HG03565 (cell line): ENCODE measurements around the gene FAM107A.
"Not testable (repeated sequence)": the region's sequence is repeated elsewhere in the genome, so short reads cannot be mapped to it uniquely, and the experiment has no call there.

Experiments
- ATAC-seq: cut with Tn5 transposase; IDR thresholded peaks from one replicate; pipeline ENCODE4 v1.9.1; 2021; ENCODE audit warnings: mild to moderate bottlenecking, moderate library complexity; ENCODE audit not compliant: unreplicated experiment

Gene FAM107A

DNA sequence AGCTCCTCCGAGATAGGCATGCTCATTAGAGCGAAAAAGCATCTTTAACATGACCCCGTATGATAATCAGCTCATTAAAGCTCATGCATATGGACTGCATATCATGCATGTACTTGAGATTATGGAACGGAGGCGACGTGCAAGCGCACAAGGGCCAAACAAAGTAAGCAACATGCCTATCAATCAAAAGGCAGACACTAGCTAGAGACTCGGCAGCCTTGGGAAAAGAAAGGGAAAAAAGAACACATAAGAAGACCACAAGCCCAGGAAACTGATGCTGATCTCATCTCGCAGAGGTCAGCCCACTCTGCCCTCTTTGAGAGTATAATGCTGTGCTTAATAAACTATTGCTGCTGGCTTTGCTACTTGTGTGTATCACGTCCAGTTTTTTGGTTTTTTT, 37.6 kb downstream of the FAM107A start:
- no peak for ATAC-seq

DNA sequence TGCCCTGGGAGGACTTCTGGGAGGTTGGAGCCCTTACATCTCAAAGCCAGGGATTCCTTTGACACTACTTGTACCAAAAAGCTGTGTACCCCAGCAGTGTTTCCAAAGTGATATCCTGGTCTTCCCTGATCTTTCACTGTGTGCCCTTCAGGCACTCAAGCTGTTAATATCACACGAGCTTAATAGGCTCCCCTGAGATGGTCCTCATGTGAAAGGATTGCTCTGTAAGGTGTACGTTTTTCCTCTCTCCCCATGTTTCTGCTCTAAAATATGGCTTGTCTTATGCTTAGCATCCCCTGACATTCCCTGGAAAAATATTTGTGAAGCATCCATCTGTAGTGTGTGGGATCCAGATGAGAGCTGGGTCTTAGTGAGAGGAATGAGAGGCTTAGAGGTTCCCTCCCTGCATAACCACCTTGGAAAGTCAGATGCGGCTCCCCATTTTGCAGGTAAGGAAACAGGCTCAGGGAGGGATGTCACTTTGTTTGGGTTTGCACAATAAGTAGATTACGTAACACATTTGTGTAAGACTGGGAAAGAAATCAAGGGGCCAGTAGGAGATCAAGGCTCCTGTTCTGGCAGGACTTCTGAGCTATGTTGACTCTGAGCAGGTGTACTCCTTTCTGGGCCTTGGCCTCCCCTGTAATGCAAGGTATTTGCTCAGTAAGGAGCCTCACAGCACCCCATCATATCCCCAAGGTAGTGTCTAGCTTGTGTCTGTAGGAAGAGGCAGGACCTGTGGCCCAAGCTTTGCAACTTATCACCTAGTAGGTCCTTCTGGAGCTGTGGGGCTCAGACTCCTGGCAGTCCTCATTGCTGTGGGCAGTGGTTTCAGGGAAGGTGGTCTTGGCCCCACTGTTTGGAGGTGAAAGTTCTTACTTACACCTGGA, 39.5 kb downstream of the FAM107A start:
- ATAC-seq, result no peak

DNA sequence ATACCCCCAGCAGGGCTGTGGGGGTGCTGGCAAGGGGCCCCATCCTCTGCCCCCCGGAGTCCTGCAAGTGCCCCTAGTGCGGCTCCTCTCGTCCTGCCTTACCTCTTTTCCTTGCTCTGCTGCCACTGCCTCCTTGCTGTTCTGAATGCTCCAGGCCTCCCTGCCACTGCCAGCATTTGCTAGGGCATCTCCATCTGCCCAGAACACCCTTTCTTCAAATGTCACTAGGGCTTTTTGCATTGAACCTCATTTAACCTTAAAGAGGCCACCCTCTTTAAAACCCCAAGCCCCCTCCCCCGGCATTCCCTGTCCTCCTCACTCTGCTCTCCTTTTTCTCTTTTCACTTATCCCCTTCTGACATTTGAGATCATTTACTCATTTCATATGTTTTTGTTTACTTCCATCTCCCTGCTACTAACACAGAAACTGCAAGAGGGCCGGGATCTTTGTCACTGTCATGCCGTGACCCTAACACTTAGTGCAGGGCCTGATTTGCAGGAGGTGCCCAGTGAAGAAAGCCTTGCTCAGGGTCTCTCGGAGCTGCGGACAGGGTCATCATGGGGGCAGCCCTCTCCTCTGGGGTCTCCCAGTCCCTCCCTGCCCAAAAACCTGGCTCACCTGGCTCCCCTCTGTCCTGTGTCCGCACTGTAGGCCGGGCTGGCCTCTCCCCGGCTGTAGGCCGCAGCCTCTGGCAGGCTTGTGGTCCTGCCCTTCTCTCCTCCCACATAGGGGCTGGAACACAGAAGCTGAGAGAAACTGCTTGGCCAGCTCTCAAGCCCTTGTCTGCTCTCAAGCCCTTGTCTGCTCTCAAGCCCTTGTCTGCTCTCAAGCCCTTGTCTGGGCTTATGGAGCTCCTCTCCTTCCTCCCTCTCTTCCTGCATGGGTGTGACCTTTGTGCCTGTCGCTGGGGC, 40.4 kb downstream of the FAM107A start, which contains the start of gene ACOX2:
Gene ACOX2, minus strand, starts transcription at position 690 of the 911 bp plus-strand sequence. CDS start 2,084 bp downstream, outside the sequence.
- ATAC-seq, result no peak

DNA sequence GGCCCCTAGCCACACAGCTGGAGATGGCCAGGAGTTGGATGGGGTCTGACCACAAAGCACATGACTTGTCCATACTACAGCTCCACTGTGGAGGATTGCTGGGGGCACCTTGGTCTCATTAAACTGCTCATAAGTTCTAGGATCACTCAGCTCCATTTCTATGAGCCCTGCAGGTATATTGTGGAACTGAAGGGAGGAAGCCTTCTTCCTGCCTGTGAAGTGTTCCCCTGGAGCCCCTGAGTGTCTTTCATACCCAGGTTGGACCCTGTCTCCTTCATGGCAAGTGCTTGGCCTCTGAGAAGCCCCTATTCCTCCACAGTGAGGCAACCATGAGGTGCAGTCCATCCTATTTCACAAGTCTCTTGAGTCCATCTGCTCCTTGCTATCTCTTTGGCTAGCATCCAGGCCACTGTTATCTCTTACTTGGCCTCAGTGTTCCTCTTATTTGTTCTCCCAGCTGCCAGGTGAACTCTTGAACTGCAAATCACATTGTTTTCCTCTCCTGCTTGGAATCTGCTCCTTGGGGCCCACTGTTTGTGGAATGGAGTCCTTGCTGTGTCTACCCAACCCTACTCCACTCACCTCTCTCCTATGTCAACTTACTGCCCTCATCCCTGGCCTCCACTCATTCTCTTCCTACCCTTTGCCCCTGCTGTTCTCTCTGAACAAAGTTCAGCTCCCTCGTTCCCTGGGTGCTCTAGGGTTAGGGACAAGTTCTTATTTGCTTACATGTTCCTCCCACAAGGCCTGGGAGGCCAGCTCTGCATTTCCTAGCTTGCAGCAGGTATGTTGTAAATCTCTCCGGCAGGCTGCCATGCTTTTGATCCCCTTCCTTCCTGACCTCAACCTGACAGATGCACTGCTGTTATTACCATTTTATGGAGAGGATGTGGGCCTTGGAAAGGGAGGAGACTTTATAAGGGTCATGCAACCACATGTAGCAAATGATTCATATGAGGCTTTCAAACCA, 41.4 kb downstream of the FAM107A start:
- no peak for ATAC-seq

DNA sequence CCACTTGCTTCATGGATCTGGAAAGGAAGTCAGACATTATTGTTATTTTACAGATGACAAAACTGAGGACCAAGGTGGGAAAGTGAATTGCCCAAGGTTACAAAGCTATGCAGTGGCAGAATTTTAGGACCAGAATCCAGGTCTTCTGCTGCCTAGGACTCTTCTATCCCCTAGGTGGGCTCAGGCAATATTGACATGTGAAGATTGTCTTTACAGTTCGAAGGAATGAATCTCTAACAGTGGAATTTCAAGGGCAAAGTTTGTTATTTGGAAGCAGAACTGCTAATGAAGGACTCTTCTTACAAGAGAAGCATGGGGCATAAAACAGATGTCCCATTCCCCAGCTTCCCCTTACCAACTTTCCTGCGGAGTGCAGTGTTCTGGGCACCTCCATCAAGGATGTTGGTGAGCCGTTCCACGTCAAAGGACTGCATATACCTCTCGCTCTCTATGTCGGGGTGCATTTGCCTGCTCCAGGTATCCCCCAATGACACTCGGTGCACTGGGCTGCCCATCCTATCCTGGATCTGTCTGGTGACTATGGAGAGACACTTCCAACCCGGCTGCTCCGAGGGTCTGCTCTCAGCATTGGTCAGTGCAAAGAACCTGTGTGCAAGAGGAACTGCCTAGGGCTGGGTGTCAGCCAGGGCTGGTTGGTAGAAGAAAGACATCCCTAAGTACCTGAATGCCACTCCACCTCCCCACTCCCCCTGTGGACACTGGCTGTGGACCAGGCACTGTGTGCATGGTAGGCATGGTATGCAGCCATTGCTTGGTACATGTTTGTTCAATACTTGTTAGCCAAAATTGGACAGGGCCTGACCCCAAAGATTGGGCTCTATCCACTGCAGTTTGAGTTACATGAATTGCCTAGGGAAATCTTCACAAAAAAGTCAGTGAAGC, 42.3 kb downstream of the FAM107A start:
- no peak for ATAC-seq

DNA sequence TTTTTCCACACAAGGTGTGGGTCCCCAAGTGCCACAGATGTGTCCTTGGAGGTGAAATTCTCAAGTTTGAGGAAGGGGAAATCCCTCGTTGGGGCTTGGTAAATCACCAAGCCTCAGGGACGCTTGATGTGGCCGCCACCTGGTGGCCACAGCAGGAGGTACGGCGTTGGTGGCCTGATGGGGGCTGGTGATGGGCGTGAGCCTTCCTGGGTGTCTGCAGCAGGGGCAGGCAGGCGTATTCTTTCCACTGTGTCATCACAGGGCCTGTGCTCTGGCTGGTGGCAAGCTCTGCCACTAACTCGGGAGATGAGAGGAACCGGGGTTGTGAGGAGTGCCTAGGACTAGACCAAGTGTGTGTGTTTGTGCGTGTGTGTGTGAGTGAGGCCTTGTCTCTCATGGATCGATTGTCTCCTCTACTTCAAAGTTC, 44.4 kb downstream of the FAM107A start:
- peak; percentile 92 for ATAC-seq

DNA sequence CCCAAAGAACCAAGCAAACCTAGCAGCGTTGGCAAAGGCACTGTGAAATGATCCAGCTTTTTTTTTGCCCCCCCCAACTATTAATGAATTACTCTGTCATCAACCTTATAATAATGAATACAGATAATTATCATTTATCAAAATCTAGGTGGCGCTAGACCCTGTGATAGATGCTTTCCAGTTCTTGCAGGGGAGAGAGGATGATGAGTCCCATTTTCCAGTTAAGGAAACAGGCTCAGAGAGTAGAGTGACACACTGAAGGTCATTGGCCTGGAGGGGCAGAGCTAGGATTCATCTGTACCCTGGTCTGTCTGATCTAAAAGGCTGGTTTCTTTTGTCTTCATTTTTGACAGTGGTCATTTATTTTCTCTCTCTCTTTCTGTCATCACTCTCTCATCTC, 45.2 kb downstream of the FAM107A start:
- ATAC-seq, result no peak

DNA sequence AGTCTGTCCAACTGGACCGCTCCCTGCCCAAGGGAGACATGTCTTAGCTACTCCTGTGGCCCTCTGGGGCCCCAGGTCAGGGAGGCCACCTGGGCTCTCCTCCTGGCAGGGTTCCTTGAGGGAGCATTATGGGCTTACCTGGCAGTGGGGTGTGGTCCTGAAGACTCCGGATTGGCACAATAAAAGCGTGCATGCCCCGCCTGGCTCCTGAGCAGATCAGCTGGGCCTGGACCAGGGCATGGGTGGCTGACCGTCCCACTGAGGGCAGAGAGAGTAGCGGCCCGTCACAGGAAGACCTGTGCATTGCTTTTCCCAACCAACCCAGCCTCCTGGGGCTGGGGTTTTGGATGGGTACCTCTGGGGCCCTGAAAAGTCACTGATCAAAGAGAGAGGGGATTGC, 45.6 kb downstream of the FAM107A start:
- no peak for ATAC-seq

DNA sequence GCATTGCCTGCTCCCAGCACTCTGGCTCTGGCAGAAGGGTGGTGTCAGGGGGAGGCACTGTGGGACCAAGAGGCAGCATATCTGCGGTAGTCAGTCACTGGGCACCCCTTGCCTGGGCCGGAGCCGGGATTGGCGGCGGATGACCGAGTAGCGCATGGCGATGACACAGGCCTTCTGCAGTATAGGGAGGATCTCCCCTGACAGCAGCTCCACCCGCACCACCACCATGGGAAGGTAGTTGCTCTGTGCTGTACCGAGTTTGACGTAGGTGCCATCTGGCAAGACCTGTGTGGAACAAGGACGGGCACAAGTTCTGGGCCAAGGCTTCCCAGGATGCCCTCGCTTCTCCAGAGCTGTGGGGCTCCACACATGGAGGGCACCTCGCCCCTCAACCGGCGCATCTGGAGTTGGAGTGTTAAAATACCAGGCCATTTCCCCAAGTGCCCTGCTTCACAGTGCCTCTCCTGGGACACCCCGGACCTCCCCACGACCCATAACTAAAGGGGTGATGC, 46.8 kb downstream of the FAM107A start:
- no peak for ATAC-seq

DNA sequence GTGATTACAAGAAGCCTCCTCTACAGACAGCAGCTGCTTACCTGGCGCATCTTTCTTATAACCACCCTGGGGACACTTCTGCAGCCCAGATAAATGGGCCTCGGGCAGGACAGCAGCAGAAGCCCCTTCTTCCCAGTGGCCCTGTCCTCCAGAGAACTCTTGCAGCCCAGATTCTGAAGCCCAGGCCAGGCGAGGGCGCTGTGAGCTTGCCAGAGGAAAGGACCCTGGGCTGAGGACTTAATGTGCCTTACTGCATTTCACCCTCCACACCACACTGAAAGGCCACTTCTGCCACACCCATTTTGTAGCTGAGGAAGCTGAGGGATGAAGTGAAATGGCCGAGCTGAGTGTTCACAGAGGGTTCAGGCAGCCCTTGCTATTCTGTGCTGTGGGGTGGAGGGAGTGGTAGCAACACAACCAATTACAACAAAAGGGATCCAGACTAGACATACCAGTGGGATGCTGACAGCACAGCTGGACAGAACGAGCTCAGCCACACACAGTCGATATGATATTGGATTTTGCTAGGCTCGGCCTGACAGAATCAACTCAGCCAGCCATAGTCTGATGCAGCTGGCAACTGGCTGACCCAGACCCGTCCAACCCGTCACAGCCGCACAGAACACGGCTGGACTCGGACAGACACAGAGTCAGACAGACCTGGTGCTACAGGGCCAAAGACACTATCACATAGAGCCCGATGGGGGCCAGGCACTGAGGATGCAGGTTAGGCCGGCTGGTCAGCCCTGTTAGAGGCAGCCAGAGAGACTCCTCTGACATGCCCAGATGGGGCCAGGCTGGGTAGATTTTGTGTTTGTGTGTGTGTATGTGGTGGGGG, 47.5 kb downstream of the FAM107A start:
- no peak for ATAC-seq

DNA sequence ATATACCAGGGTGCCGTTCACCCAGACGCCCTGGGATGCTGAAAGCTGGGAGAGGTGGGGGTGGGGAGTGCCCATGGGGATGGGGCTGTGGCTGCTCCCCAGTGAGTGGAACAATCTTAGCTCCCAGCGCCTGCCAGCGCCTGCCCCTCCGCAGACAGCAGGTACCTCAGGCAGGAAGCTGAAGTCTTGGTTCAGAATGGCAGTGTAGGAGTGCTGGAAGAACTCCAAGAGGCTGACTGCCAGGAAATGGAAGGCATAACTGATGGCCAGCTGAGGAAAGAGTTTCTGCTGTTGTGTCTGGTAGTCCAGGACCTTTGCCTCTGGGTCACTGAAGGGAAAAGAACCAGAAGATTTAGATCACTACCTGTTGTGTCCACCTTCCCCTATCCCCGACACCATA, 48.6 kb downstream of the FAM107A start:
- ATAC-seq, result no peak

DNA sequence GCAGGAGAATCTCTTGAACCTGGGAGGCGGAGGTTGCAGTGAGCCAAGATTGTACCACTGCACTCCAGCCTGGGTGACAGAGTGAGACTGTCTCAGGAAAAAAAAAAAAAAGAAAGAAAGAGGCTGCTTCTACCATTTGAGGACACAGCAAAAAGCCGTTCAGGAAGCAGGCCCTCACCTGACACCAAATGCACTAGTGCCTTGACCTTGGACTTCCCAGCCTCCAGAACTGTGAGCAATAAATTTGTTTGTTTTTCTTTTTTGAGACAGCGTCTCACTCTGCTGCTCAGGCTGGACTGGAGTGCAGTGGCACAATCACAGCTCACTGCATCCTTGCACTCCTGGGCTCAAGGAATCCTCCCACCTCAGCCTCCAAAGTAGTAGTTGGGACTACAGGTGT, 49.8 kb downstream of the FAM107A start:
- not testable (repeated sequence) for ATAC-seq

DNA sequence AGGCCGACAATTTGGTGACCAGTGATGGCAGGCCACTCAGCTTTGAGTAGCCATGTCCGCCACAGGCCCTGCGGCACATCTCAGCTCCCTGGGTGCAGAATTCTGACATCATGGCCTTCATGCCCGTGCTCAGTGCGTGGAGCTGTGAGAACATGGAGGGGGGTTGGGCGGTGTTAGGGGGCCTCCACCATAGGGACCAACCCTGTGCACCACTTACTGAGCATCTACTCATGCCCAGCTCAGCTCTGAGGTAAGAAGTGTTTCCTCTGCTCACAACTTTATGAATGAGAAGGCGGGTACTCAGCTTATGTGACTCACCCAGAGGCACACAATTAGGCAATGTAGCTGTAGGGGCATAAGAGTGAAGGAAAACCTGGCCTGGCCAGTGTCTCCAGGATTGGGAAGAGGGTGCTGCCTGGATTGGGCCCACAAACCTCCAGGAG, 50.7 kb downstream of the FAM107A start:
- ATAC-seq, result no peak

DNA sequence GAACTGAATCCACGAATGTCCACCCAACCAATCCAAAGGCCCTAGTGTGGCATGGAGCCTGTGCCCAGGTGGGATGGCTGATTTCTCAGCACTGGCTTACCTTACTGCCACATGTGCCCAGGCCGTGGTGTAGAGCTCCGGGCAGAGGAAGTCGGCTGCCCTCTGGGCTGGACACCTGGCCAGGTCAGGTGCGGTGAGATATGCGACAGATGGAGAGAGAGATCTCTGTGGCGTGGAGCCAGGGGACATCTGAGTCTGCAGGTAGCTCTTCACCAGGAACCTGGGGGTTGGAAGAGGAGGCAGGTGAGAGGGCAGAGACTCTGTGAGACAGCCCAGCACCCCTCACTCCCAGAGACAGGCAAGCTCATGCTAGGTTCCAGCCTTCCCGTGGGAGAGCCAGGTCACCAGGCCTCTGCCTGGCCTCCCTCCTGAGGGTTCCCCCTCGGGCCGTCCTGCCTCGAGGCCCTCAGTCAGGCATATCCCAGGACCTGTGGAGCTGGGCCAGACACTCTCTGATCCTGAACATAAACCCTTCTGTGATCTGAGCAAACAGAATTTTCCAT, 52.8 kb downstream of the FAM107A start:
- ATAC-seq, result no peak

DNA sequence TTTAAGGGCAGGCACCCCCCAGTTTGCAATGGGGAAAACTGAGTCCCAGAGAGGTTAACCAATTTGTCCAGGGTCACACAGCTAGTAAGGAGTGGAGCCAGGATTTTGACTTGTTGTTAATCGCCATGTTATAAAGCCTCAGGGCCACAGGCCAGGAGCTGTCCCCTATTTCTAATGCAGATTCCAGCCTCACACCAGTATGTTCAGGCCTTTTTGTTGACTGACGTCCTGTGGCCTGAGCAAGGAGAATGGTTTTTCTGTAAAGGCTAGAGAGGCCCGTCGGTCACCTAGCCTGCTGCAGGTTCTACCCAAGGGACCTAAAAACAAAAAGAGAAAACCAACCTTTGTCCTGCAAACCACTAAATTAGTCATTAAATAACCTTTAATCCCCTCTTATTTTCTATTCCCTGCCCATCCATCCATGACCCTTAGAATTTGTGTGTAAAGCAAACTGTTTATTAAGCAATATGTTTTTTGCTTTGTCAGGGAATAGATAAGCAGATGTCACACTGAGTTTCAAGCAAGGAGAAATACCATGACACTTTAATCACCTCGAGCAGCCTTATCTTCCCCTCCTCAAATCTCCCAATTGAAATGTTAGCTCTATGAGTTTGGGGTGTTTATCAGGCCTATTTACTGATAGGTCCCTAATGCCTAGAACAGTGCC, 54.3 kb downstream of the FAM107A start:
- ATAC-seq, result no peak

DNA sequence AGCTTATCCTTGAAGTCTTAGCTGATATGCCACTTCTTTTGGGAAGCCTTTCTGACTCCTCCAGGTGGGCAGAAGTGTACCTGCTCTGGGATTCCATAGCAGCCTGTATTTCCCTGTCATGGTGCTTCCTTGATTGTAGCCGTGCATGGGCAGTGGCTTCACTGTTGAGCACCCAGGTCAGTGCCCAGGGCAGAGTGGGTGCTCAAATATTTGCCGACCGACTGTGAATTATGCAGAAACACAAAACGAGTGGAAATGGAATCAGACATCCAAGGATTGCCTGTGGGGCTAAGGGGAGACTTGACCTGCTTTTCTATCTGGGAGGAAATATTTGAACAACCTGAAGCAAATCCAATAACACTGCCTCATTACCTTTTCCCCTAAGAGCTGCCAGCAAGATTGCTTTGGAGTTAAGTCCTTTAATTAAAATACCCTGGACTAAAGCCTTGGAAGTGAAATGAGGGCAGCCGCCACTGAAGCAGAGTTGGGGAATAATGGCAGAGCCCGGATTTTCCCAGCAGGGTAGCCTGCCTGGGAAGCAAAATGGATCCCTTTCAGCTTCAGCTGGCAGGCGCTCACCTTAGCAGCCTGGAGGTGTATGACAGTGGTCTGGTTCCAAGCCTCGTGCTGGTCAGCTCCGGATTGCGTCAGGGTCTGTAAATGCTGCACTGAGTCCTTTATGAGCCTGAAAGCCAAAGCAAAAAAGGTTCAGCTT, 55.1 kb downstream of the FAM107A start:
- ATAC-seq, result no peak

DNA sequence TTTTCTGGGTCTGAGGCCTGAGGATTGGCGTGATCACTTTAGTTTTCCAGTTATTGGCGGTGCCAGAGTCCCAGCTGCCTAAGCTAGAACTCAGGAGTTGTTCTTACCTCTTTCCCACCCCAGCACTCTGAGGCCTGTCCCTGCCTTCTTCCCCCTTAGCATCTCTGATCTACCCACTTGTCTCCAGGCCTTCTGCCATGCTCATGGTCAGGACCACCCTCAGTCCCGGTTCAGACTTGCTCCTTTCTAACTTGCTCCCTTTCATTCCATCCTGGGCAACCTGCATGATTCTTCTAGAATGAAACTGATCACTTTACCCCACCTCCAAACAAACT, 55.9 kb downstream of the FAM107A start:
- no peak for ATAC-seq
